Measurements from ENCODE around the gene TCP10L. TPM values are rescaled to one million over a fixed set of nuclear protein-coding genes. Genes with fewer than 3 reads are reported as not detected.

Gene TCP10L
- total and polyA plus RNA-seq, 2 experiments from 2014 or later = 0.97 TPM; not detected in 1

DNA sequence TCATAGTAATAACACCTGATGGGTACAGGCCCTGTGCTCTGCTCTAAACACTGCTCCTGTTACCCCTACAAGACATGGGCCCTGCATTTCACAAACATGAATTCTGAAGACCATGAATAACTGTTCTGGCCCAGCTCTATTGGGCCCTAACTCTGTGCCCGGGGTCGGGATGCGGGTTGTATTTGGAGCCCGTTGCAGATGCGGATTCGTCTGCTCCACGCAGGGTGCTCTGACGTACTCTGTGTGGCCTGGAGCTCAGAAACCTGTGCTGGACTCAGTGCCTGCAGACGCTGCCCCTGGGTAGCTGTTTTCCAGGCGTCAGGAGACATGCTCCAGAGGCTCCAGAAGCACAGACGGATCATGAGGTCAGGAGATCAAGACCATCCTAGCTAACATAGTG is 10.1 kb upstream of the TCP10L start:
- DNase-seq = no peak
- no peaks in the 10 kb centered on the region for H3K79me2 ChIP-seq (ENCODE audit: insufficient read depth)
- peaks cover 12% of the 10 kb centered on the region; the same call in 1 of the 2 replicates for H3K4me1 ChIP-seq (ENCODE audit: insufficient read depth)
- H3K27me3 ChIP-seq (replicated peaks; ENCODE audit: insufficient read depth) = no peaks in the 10 kb centered on the region
- peaks cover 5% of the 10 kb centered on the region for H3F3A ChIP-seq (ENCODE audit: insufficient read depth)
- no peaks in the 10 kb centered on the region for H4K20me1 ChIP-seq (ENCODE audit: insufficient read depth)
- 80 to 87% methylated on average over 10 to 11 of the region's 11 CpGs for WGBS, 2 experiments (ENCODE audit: low coverage in 1 of 2, low lambda C conversion rate in 2 of 2, missing lambda C conversion rate in 2 of 2)
- no peak overlapping the region for H3K27ac ChIP-seq
- no peaks in the 10 kb centered on the region for H3K9me3 ChIP-seq (ENCODE audit: low read depth)
- H3K9ac ChIP-seq = no peak overlapping the region
- H3K36me3 ChIP-seq (ENCODE audit: low read depth) = no peaks in the 10 kb centered on the region; the same call in 1 of the 2 replicates
- H3K4me3 ChIP-seq = no peak overlapping the region
- no peak overlapping the region for H2AFZ ChIP-seq
- no peak for TF ChIP-seq EZH2 (IDR thresholded peaks at IDR 0.05; ENCODE audit: insufficient read depth, poor library complexity, severe bottlenecking)
- no peak for TF ChIP-seq EZH2phosphoT487 (IDR thresholded peaks at IDR 0.05; ENCODE audit: insufficient read depth, low read depth)
- H3K4me2 ChIP-seq (ENCODE audit: unreplicated experiment) = no peak overlapping the region
- in situ Hi-C loops (cut with MboI) = no loop called here
- H3K9me2 ChIP-seq (ENCODE audit: insufficient read depth) = no peaks in the 10 kb centered on the region

DNA sequence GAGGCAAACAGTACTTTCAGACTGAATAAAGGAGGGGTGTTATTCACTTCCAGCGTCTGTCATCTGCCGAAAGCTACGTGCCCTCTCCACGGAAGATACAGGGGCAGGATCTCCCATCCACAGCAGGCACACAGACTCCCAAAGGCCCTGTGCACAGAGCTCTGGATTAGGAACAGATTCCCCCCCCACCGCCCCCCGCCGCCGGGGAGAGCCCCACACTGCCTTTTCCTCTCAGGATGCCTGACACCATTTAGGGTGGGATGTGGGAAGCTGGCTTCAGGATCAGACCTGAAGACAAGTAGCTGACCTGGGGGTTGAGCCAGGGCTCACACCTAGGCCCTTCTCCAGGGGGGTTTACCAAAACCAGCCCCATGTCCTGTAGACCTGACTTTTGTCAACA is 8.4 kb upstream of the TCP10L start:
- Histone ChIP-seq H3K27ac (no peak overlapping the region), H3K9ac (no peak overlapping the region), H4K20me1 (ENCODE audit: insufficient read depth) (no peaks in the 10 kb centered on the region), H3K79me2 (ENCODE audit: insufficient read depth) (no peaks in the 10 kb centered on the region), H3K4me3 (no peak overlapping the region), H3K4me2 (ENCODE audit: unreplicated experiment) (no peak overlapping the region), H3K27me3 (replicated peaks; ENCODE audit: insufficient read depth) (no peaks in the 10 kb centered on the region), H3K9me2 (ENCODE audit: insufficient read depth) (no peaks in the 10 kb centered on the region), H2AFZ (no peak overlapping the region), H3K36me3 (ENCODE audit: low read depth) (no peaks in the 10 kb centered on the region), H3K4me1 (ENCODE audit: insufficient read depth) (peaks cover 12% of the 10 kb centered on the region; the same call in 1 of the 2 replicates), H3K9me3 (ENCODE audit: low read depth) (no peaks in the 10 kb centered on the region), H3F3A (ENCODE audit: insufficient read depth) (peaks cover 5% of the 10 kb centered on the region)
- no peak for TF ChIP-seq EZH2 (IDR thresholded peaks at IDR 0.05; ENCODE audit: insufficient read depth, poor library complexity, severe bottlenecking)
- DNase-seq = no peak
- in situ Hi-C loops (cut with MboI) = no loop called here
- WGBS, 2 experiments (ENCODE audit: low coverage in 1 of 2, low lambda C conversion rate in 2 of 2, missing lambda C conversion rate in 2 of 2) = 62 to 70% methylated on average over 6 to 8 of the region's 8 CpGs

- TF ChIP-seq EZH2phosphoT487 (IDR thresholded peaks at IDR 0.05; ENCODE audit: insufficient read depth, low read depth) (no peak), EZH2 (IDR thresholded peaks at IDR 0.05; ENCODE audit: insufficient read depth, poor library complexity, severe bottlenecking) (no peak)
- H3K9me2 ChIP-seq (ENCODE audit: insufficient read depth) = no peaks in the 10 kb centered on the region
- H3K36me3 ChIP-seq (ENCODE audit: low read depth) = no peaks in the 10 kb centered on the region
- H3K4me2 ChIP-seq (ENCODE audit: unreplicated experiment) = no peak overlapping the region
- H3F3A ChIP-seq (ENCODE audit: insufficient read depth) = peaks cover 5% of the 10 kb centered on the region
- H3K4me3 ChIP-seq = no peak overlapping the region
- H4K20me1 ChIP-seq (ENCODE audit: insufficient read depth) = no peaks in the 10 kb centered on the region
- H3K9me3 ChIP-seq (ENCODE audit: low read depth) = no peaks in the 10 kb centered on the region
- H2AFZ ChIP-seq = no peak overlapping the region
- no peaks in the 10 kb centered on the region for H3K27me3 ChIP-seq (replicated peaks; ENCODE audit: insufficient read depth)
- no peaks in the 10 kb centered on the region for H3K79me2 ChIP-seq (ENCODE audit: insufficient read depth)
- peaks cover 12% of the 10 kb centered on the region; the same call in 1 of the 2 replicates for H3K4me1 ChIP-seq (ENCODE audit: insufficient read depth)
- 53 to 57% methylated on average over 10 of the region's 10 CpGs for WGBS, 2 experiments (ENCODE audit: low coverage in 1 of 2, low lambda C conversion rate in 2 of 2, missing lambda C conversion rate in 2 of 2)
- in situ Hi-C loops (cut with MboI) = no loop called here
- no peak overlapping the region for H3K27ac ChIP-seq
- no peak for DNase-seq
- H3K9ac ChIP-seq = no peak overlapping the region
Observed at GRCh38 chr21:32592929-32593502, 7.7 kb upstream of the TCP10L start.

GRCh38 chr21:32590130-32590529 is 4.8 kb upstream of the TCP10L start:
- no peaks in the 10 kb centered on the region for H3K9me3 ChIP-seq (ENCODE audit: low read depth)
- no peaks in the 10 kb centered on the region for H4K20me1 ChIP-seq (ENCODE audit: insufficient read depth)
- no peaks in the 10 kb centered on the region for H3F3A ChIP-seq (ENCODE audit: insufficient read depth)
- H3K4me2 ChIP-seq (ENCODE audit: unreplicated experiment) = no peak overlapping the region
- no peak for TF ChIP-seq EZH2phosphoT487 (IDR thresholded peaks at IDR 0.05; ENCODE audit: insufficient read depth, low read depth)
- TF ChIP-seq EZH2 (IDR thresholded peaks at IDR 0.05; ENCODE audit: insufficient read depth, poor library complexity, severe bottlenecking) = no peak
- H3K9me2 ChIP-seq (ENCODE audit: insufficient read depth) = no peaks in the 10 kb centered on the region
- in situ Hi-C loops (cut with MboI) = no loop called here
- 65 to 87% methylated on average over 2 to 4 of the region's 4 CpGs for WGBS, 2 experiments (ENCODE audit: low coverage in 1 of 2, low lambda C conversion rate in 2 of 2, missing lambda C conversion rate in 2 of 2)
- no peak overlapping the region for H3K9ac ChIP-seq
- H3K4me3 ChIP-seq = no peak overlapping the region
- H3K27ac ChIP-seq = no peak overlapping the region
- DNase-seq = no peak
- no peaks in the 10 kb centered on the region for H3K36me3 ChIP-seq (ENCODE audit: low read depth)
- no peaks in the 10 kb centered on the region for H3K4me1 ChIP-seq (ENCODE audit: insufficient read depth)
- H3K27me3 ChIP-seq (replicated peaks; ENCODE audit: insufficient read depth) = no peaks in the 10 kb centered on the region
- H2AFZ ChIP-seq = no peak overlapping the region
- H3K79me2 ChIP-seq (ENCODE audit: insufficient read depth) = no peaks in the 10 kb centered on the region

Data from GM23248 (cell line).